Globus pallidus (tissue), 1 donor: ENCODE results near the gene LASP1.

Experiments used
- DNase-seq: peaks from one replicate; pipeline ENCODE4 v3.0.0-alpha.2; 2015; ENCODE audit warnings: low spot score

The LASP1 gene

DNA sequence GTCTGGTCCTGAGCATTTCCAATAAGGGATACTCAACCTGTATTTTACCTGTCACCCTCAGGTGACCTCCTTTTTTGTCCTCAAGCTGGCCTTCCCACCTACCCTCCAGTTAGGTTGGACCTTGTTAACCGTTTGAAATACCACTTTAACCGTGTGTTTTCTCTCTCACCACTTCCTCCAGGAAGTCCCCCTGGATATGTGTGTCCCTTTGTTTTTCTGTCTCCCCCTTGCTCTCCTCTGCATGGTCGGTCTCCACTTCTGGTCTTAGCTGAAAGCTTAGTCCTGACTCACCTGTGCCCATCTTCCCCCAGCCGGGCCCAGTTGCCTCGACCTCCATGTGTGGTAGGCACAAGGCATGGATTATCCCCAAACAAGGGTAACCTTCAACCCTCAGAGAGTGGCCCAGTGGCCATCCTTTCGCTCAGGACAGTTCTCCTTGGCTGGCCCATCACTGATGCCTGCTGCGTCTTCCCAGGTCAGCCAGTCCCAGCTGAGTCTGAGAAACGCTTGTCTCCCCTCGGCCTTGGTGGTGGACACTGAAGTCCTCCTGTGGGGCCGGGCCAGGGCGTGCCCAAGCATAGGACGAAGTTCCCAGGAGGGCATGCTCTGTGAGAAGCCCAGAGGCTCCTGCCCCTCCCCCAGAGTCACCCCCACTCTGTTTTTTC, 20.0 kb downstream of the LASP1 start:
- DNase-seq: no peak

DNA sequence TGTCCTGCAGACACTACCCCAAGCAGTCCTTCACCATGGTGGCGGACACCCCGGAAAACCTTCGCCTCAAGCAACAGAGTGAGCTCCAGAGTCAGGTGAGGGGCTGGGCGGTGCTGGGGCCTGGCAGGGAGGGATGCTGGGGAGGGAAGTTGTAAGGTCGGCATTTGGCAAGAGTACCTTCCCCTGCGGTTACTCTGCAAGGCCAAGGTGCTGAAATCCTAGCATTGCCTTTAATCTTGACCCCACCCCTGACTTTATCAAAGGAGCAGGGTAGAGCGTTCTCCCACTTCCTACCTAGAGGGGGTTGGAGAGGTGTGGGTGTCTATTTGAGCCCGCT, 20.5 kb downstream of the LASP1 start:
- no peak for DNase-seq

DNA sequence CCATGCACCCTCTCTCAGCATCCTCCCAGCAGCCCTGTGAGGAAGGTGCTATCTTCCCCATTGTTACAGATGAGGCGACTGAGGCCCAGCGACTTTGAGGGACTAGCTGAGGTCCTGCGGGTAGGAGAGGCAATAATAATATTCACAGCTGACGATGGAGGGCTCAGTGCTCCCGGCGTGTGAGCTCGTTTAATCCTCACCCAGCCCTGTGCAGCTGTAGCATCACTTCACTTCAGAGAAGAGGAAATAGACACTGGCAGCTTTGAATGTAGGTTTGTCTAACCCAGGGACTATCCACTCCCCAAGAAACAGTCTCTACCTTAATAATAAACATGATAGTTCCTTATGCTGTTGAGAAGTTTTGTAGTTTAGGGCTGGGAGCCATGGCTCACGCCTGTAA, 21.6 kb downstream of the LASP1 start:
- DNase-seq: no peak

DNA sequence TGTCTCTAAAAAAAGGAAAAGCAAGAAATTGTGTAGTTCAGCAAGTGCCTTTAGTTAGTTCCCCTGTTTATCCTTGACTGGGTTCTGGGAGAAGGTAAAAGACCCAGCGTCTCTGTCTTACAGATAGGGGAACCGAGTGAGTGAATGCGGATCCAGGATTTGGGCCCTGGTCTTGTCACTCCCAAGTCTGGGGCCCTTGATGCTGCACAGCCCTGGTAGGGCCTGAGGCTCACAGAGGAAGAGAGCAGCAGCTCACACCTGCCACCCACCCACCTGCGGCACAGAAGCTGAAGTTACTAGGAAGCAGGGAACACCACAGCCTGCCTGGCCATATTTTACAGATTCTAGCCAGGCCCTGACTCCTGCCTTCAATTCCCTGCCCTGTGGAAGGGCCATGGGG, 22.2 kb downstream of the LASP1 start:
- DNase-seq: no peak

DNA sequence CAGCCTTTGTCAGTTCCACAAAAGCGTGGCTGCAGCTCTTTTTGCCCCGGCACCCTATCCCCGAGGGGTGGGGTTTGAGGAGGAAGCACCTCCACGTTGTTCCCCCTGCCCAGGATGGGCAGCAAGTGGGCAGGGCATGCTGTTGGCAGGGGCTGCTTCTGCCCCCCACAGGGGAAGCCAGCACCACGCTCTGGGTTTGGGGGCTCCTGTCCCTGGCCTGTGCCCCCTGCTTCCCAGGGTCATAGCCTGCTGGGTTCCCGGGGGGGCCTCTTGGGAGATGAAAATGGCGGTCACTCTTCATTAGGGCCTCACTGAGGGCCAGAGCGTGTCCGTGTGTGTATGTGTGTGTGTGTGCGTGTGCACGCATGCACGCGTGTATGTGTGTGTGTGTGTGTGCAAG, 22.8 kb downstream of the LASP1 start:
- DNase-seq: no peak

DNA sequence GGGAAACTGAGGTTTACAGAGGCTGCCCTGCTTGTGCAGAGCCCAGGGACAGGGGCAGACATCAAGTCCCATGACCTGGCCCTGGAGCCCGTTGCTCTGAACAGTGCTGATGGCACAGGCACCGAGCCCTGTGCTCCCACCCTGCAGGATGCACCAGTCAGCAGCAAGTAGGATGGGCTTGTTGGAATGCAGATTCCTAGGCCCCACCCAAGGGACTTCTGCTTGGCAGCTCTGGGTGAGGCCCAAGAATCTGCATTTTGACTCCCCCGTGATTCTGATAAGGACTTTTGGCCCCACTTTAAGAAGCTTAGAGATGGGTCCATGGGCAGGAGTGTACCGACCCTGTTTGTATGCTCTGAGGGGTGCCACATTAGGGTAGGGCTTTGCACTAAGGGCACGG, 23.3 kb downstream of the LASP1 start:
- DNase-seq: no peak

DNA sequence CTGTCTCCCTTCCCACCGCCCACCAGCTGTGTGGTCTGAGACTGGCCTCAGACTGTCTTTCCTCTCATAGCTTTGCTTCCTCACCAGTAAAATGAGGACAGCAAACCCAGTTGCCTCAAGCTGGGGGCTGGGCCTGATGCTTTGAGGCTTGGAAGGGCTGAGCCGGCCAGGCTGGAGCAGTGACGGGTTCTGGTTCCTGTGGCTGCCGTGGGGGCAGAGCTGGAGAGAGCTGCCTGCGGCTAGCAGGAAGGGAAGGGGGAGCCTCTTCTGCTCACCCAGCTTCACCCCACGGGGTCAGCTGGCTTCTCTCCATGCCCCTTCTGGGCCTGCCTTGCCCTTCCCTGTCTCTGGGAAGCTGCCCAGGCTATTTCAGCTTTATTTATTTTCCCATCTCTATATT, 23.7 kb downstream of the LASP1 start:
- DNase-seq: peak; percentile 44

DNA sequence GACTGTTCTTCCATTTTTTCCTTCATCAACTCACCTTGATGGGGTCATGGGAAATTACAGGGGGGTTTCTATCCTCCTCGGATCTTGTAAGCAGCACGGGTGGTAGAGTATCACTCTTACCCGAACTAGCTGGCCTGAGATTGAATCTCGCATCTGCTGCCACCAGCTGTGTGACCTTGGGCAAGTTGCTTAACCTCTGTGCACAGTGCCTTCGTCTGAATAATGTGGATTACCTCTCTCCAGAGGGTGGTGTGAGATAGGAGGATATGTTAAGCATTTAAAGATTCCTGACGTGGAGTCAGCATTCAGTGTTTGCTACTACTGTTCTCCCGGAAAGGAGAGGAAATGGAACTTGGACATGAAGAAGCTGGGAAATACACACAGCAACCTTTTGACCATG, 24.4 kb downstream of the LASP1 start:
- no peak for DNase-seq

DNA sequence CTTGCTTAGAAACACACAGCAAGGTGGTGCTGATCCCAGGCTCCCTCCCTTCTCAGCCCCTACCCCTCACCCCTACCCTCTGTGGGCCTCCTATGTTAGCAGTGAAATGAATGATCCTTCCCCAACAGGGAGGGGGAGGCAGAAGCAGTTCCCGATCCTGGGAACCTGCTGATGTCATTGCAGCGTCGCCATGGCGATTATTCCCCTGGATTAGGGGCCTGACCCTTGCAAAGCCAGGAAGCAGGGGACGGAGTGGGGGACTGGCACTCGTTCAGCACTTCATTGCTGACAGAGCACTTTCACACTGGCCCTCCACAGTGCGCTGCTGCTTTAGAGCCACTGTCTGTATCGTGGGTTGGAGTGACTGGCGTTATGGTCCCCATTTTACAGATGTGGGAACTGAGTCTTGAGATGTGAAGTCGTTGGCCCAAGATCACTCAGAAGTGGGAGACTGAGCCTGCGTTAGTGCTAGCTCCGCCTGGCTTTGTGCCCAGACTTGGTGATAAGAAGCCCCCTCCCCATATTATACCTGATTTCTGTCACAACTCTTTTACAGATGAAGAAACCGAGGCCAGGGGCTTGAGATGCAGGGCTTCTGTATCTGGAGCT, 26.6 kb downstream of the LASP1 start:
- DNase-seq: no peak

DNA sequence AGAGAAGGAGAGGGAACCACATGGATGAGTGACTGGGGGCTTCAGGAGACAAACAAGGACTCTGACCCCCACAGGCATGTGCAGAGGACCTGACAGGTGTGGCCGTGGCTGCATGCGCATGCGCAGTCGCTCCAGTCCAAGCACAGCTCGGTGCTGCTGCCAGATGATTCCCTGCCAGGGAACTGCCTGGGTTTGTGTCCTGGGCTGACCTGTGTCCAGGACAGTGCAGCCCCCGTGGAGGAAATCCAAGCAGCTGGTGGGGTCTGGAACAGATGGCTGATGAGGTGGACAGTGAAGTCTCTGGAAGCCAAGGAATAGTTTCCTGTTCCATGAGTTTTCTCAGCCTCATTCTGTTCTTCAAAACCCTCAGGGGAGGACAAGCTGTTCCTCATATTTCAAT, 27.3 kb downstream of the LASP1 start:
- no peak for DNase-seq

DNA sequence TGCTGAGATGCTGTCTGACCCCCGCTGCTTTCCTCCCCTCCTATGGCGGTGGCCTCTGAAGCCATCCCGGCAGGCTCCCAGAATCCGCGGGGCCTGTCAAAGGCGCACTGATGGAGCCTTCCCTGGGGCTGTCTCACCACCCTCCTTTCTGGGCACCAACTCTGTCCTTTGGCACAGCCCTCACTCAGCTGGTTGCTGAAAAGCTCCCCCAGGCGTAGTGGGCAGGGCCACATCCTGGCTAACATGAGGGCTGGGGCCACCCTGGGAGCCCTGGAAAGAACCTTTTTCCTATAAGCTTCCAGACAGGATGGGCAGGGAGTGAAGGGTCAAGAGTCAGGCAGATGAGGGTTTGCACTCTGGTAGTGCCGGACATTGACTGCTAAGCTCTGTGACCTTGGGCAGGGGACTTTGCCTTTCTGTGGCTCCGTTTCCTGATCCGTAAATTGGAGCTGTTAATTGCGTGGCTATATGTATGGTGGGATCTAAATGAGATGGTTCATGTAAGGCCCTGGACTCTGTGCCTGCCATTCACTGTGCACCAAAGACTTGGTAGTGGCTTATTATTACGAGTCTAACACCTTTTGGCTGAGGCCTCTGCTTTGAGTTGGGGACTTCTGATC, 27.9 kb downstream of the LASP1 start:
- no peak for DNase-seq

DNA sequence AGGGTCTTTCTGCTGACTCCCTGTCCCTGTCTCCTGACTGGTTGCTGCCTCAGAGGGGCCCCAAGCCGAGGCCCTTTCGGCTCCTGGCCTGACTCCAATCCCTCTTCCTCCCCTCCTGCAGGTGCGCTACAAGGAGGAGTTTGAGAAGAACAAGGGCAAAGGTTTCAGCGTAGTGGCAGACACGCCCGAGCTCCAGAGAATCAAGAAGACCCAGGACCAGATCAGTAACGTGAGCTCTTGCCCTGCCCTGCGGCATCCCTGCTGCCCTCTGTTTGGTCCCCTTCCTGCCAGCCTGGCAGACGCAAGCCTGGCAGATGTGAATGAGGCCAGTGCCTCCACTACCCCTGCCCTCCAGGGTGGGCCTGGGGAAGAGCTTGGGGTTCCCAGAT, 28.4 kb downstream of the LASP1 start:
- no peak for DNase-seq

DNA sequence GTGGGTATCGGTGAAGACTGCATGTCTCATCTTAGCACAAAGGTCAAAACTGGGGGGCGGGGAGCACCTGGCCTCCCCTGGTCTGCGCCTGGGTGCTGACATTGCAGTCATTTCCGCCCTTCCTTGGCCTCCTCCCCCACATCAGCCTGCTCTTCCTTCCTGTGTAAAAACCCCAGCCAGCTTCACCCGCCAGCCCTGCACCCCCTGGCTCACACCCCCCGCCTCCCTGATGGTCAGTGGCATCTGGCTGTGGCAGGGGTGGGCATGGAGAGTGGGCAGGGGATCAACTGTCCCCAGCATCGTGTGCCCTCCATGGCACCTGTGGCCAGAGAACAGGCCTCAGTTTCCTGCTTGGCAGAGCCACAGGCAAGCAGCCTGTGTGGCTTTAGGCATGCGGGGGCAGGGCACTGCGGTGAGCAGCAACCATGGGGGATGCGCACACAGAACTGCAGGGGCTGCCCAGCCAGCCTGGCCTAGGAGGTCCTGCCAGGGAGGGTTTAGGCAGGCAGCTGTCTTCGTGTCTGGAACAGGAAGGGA, 29.0 kb downstream of the LASP1 start:
- DNase-seq: no peak

DNA sequence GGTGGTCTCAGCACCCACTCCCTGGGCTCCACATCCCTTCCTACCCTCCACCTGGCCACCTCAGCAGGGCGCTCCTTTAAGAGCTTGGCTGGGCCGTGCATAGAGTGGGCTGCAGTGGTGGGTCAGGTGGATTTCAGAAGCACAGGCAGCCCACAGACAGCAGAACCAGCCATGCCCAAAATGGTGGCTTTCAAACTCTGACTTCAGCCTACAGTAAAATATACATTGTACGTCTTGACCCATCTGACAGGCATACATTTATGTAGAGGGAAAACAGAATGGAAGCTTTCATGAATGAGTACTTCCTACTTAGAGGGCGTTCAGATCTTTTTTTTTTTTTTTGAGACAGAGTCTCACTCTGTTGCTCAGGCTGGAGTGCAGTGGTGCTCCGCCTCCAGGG, 29.6 kb downstream of the LASP1 start:
- no peak for DNase-seq

DNA sequence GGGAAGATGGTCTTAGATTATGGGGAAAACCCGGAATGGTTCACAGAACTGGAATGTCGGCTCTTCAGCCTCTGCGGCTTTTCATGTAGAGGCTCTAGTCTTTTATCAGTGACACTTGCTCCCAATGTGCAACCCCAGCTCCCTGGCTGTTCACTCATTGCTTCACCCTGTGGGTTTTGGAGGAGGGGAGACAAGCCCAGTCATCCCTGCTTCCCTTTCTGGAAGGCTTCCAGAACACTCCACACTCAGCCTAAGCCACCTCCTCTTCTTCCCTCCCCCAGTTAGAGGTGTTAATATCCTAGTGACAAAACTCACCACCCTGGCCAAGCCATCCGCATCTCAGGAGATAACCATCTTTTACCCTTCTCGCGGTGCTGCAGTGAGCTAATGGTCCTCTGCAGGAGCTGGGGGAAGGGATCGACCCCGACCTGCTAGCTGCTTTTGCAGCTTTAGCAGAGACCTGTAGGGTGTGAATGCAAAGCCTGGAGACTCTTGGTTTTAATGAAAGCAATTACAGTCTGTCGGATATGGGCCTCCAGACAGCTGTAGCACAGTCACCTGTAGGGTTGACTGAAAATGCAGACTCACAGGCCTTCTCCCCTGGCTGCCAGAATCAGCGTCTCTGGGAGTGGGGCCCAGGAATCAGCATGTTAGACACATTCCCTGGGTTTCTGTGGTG, 31.3 kb downstream of the LASP1 start:
- DNase-seq: no peak

DNA sequence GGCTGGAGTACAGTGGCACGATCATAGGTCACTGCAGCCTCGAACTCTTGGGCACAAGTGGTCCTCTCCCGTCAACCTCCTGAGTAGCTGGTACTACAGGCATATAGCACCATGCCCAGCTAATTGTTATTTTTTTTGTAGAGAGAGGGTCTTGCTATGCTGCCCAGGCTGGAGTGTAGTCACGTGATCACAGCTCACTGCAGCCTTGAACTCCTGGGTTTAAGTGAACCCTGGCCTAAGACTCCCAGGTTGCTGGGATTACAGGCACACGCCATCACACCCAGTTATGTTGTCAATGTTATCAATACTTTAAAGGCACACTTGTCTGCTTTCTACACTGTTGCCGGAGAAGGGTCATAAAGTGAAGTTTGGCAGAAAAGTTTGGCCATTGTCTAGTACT, 33.5 kb downstream of the LASP1 start:
- DNase-seq: no peak

DNA sequence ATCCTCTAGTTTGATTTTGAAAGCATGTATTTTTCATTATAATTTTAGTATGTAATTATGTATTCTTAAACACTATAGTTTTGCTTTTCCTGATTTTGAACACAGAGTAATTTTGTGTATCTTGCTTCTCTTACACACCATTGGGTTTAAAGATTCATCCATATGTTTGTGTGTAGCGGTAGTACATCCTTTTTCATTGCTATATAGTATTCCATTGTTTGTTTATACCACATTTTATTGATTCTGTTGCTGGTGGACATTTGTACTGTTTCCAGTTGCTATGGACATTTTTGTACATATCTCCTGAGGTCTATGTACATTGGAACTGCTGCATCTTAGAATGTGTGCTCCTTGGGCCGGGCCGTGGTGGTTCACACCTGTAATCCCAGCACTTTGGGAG, 35.0 kb downstream of the LASP1 start:
- no peak for DNase-seq

DNA sequence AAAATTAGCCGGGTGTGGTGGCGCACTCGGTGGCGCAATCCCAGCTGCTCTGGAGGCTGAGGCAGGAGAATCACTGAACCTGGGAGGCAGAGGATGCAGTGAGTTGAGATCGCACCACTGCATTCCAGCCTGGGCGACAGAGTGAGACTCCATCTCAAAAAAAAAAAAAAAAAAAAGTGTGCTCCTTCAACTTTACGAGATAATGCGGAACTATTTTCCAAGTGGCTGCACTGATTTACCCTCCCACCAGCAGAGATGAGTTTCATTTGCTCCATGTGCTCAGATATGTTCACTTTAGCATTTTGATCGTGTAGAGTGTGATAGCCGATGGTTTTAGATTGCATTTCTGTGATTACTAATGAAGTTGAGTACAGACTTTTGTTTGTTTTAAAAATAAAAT, 35.5 kb downstream of the LASP1 start:
- no peak for DNase-seq

DNA sequence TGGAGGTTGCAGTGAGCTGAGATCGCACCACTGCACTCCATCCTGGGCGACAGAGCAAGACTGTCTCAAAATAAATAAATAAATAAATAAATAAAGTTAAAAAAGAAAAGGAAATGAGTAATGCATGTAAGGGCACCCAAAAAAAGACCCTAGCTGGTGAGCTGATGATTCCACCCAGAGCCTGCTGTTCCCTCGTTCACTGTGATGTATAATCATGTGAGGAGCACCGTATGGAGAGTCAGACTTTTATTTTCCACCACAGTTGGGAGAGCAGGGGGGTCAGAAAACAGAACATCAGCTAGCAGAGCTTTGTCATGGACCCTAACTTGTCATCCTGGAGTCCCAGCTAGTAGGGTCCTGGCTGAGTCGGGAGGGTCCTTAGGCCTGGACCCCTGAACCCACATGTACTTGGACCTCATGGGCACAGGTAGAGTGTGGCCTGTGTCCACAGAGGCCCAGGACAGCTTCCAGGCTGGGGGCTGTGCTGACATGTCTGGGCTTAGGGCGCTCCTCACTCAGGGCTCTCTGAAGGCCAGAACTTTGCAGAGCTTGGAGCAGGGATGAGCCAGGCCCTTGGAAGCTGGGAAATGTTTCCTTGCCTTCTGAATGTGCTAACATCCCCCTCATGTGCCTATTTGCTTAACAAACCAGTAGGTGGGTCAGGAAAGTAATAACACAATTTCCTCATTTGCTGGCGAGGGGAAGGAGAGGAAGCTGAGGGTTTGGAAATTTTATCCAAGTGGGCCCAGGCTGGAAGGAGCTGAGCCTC, 36.8 kb downstream of the LASP1 start:
- DNase-seq: no peak

DNA sequence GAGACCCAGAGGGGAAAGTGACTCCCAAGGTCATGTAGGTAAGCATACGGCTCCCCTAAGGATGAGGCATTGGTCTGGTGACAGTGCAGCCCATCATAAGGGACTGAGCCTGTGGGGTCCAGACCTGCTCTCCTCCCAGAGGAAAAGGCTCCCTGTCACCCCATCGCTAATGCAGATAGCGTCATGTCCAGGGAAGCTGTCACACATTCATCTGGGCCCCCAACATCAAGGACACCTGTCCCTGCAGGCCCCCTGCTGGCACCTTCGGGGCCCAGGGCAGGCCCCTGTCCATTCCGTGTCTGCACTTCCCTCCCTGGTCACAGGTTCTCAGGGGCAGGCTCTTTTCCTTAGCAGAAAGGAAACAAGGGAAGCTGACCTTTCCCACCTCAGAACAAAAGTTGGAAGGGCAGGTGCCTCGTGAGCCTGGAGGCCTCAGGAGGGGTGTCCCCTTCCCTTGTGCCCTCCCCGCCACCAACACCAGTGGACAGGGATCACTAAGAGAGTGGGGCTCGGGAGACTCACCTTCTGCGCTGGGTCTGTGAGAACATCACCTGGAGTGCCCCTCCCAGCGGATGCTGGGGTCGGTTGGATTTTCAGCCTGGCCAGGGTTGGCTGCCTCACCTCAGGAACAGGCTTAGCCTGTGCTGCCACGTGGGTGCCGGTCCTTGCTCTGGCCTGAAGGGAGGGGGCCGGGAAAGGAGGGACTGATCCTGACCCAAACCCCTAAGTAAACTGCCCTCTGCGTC, 38.2 kb downstream of the LASP1 start:
- DNase-seq: no peak

DNA sequence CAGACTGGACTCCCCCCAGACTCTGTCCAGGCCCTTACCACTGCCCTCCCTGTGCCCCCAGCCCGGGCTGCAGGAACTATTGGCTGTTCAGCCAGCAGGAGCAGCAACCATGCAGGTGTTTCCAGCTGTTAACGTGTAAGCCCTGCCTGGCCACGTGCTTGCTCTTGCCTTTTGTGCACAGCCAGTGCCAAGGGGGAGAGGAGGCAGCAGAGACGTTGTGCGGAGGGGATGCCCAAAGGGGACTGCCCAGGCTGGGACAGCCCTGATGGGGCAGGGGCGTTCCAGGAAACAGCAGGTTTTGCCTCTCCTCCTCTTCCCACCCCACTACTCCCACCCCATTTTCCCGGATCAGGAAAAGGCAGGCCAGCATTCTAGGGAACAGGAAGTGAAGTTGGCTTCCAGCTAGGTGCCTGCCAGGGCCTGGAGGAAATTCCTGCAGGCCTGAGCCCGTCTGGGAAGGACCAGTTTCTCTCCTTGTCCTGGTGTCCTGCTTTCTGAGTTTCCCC, 38.9 kb downstream of the LASP1 start:
- no peak for DNase-seq
